ENCODE data around the gene MRPS12.

Gene MRPS12

GRCh38 chr19:38911388-38912001 lies 19.2 kb upstream of the MRPS12 start:
- no peak for DNase-seq (ENCODE audit: low spot score)

- DNase-seq (ENCODE audit: low spot score) = no peak
Measured at GRCh38 chr19:38912600-38913514, 17.9 kb upstream of the MRPS12 start.

- no peak for DNase-seq (ENCODE audit: low spot score)
Measured at GRCh38 chr19:38913958-38914357, 16.8 kb upstream of the MRPS12 start.

- DNase-seq (ENCODE audit: low spot score) = no peak
Measured at GRCh38 chr19:38915329-38916321, 15.1 kb upstream of the MRPS12 start.

GRCh38 chr19:38917516-38917915 lies 13.2 kb upstream of the MRPS12 start:
- DNase-seq (ENCODE audit: low spot score) = no peak

GRCh38 chr19:38917921-38918491 lies 12.7 kb upstream of the MRPS12 start:
- DNase-seq (ENCODE audit: low spot score) = peak; percentile 36

GRCh38 chr19:38918526-38918925 lies 12.2 kb upstream of the MRPS12 start:
- no peak for DNase-seq (ENCODE audit: low spot score)

GRCh38 chr19:38919837-38920601 lies 10.7 kb upstream of the MRPS12 start:
- no peak for DNase-seq (ENCODE audit: low spot score)

GRCh38 chr19:38920602-38921419 lies 9.9 kb upstream of the MRPS12 start:
- no peak for DNase-seq (ENCODE audit: low spot score)

GRCh38 chr19:38921420-38922274 lies 9.1 kb upstream of the MRPS12 start:
- no peak for DNase-seq (ENCODE audit: low spot score)

- DNase-seq (ENCODE audit: low spot score) = no peak
Measured at GRCh38 chr19:38922482-38922881, 8.3 kb upstream of the MRPS12 start.

- no peak for DNase-seq (ENCODE audit: low spot score)
Measured at GRCh38 chr19:38924388-38924787, 6.4 kb upstream of the MRPS12 start.

- no peak for DNase-seq (ENCODE audit: low spot score)
Measured at GRCh38 chr19:38928391-38929001, 2.2 kb upstream of the MRPS12 start.

- DNase-seq (ENCODE audit: low spot score) = peak; percentile 93
Measured at GRCh38 chr19:38929929-38930775, 592 bp upstream of the MRPS12 start, which contains the start of gene SARS2. Gene SARS2, minus strand, starts transcription at chr19:38930763. Its CDS starts 27 bp downstream, at chr19:38930736.

GRCh38 chr19:38931521-38931793 lies 713 bp downstream of the MRPS12 start:
- no peak for DNase-seq (ENCODE audit: low spot score)

- peak; percentile 72 for DNase-seq (ENCODE audit: low spot score)
Measured at GRCh38 chr19:38932425-38933179, 1.9 kb downstream of the MRPS12 start.

- DNase-seq (ENCODE audit: low spot score) = no peak
Measured at GRCh38 chr19:38933544-38933943, 2.8 kb downstream of the MRPS12 start.
